ENCODE data around the gene DTWD1.

- TF ChIP-seq CTCF (IDR thresholded peaks at IDR 0.05) (no peak), POLR2AphosphoS5 (IDR thresholded peaks at IDR 0.05) (no peak)
Measured at GRCh38 chr15:49604625-49605409, 16.0 kb upstream of the DTWD1 start.
